HAP-1 (cell line): ENCODE results near the gene TFF1.

Experiments used
- DNase-seq, 2 experiments: peaks; one replicate each; pipeline ENCODE4 v3.0.0-alpha.2; 2016 to 2020; ENCODE audit warnings: low spot score in 2 of 2
- H3K27me3 ChIP-seq: fragments of 250-450 bp; sonication (Bioruptor Pico); 2 replicates; pipeline ENCODE4 v1.5.1; 2020; ENCODE audit warnings: low read depth, mild to moderate bottlenecking, moderate library complexity
- H3K36me3 ChIP-seq: fragments of 250-450 bp; sonication (Bioruptor Pico); replicated peaks from 2 replicates; pipeline ENCODE4 v1.5.1; 2020; ENCODE audit warnings: mild to moderate bottlenecking
- H3K4me1 ChIP-seq: fragments of 250-450 bp; sonication (Bioruptor Pico); 2 replicates; pipeline ENCODE4 v1.5.1; 2020; ENCODE audit warnings: mild to moderate bottlenecking
- H3K4me3 ChIP-seq: fragments of 250-450 bp; sonication (Bioruptor Pico); 2 replicates; pipeline ENCODE4 v1.5.1; 2020; ENCODE audit warnings: mild to moderate bottlenecking, moderate library complexity
- H3K9me3 ChIP-seq: fragments of 250-450 bp; sonication (Bioruptor Pico); 2 replicates; pipeline ENCODE4 v1.5.1; 2020; ENCODE audit warnings: mild to moderate bottlenecking, moderate library complexity
- in situ Hi-C: fragments of 300-500 bp; cut with MboI; formaldehyde crosslinking; loops from 3 replicates; pipeline ENCODE4 v1.14.3; 2020; ENCODE audit warnings: low sequenced_read_pairs, inconsistent platforms, mixed read lengths

Gene TFF1

GRCh38 chr21:42393443-42393950, 27.2 kb upstream of the TFF1 start:
- in situ Hi-C loops, result no loop called here
- no peaks in the 10 kb centered on the region for H3K27me3 ChIP-seq
- H3K9me3 ChIP-seq, result no peaks in the 10 kb centered on the region
- no peaks in the 10 kb centered on the region for H3K36me3 ChIP-seq
- DNase-seq, result no peak
- no peak overlapping the region for H3K4me3 ChIP-seq
- H3K4me1 ChIP-seq, result no peaks in the 10 kb centered on the region

- Histone ChIP-seq H3K27me3 (no peaks in the 10 kb centered on the region), H3K9me3 (no peaks in the 10 kb centered on the region), H3K4me3 (no peak overlapping the region), H3K36me3 (no peaks in the 10 kb centered on the region), H3K4me1 (no peaks in the 10 kb centered on the region)
- no peak for DNase-seq
- in situ Hi-C loops, result no loop called here
Observed at GRCh38 chr21:42392731-42393442, 26.6 kb upstream of the TFF1 start.

GRCh38 chr21:42391297-42391696, 25.0 kb upstream of the TFF1 start:
- H3K9me3 ChIP-seq, result no peaks in the 10 kb centered on the region
- in situ Hi-C loops, result no loop called here
- H3K27me3 ChIP-seq, result no peaks in the 10 kb centered on the region
- no peak overlapping the region for H3K4me3 ChIP-seq
- DNase-seq, result no peak
- no peaks in the 10 kb centered on the region for H3K36me3 ChIP-seq
- no peaks in the 10 kb centered on the region for H3K4me1 ChIP-seq

- DNase-seq, result no peak
- no peak overlapping the region for H3K4me3 ChIP-seq
- H3K4me1 ChIP-seq, result no peaks in the 10 kb centered on the region
- no peaks in the 10 kb centered on the region for H3K36me3 ChIP-seq
- no peaks in the 10 kb centered on the region for H3K27me3 ChIP-seq
- no peaks in the 10 kb centered on the region for H3K9me3 ChIP-seq
- in situ Hi-C loops, result no loop called here
Observed at GRCh38 chr21:42390696-42391095, 24.4 kb upstream of the TFF1 start.

- no peak for DNase-seq
- Histone ChIP-seq H3K4me3 (no peak overlapping the region), H3K27me3 (no peaks in the 10 kb centered on the region), H3K36me3 (no peaks in the 10 kb centered on the region), H3K9me3 (no peaks in the 10 kb centered on the region), H3K4me1 (no peaks in the 10 kb centered on the region)
- in situ Hi-C loops, result no loop called here
Observed at GRCh38 chr21:42390193-42390592, 23.9 kb upstream of the TFF1 start.

- H3K4me3 ChIP-seq, result no peak overlapping the region
- in situ Hi-C loops, result no loop called here
- H3K4me1 ChIP-seq, result no peaks in the 10 kb centered on the region
Observed at GRCh38 chr21:42389449-42389835, 23.1 kb upstream of the TFF1 start.

GRCh38 chr21:42388740-42389448, 22.6 kb upstream of the TFF1 start:
- Histone ChIP-seq H3K9me3 (no peaks in the 10 kb centered on the region), H3K27me3 (no peaks in the 10 kb centered on the region), H3K4me3 (no peak overlapping the region), H3K4me1 (no peaks in the 10 kb centered on the region), H3K36me3 (no peaks in the 10 kb centered on the region)
- DNase-seq, result no peak
- in situ Hi-C loops, result no loop called here

More at GRCh38 chr21:42389449-42389835, 23.1 kb upstream of the TFF1 start:
- DNase-seq, result no peak
- H3K9me3 ChIP-seq, result no peaks in the 10 kb centered on the region
- H3K36me3 ChIP-seq, result no peaks in the 10 kb centered on the region
- H3K27me3 ChIP-seq, result no peaks in the 10 kb centered on the region

GRCh38 chr21:42387843-42388340, 21.6 kb upstream of the TFF1 start:
- Histone ChIP-seq H3K4me3 (no peak overlapping the region), H3K27me3 (no peaks in the 10 kb centered on the region), H3K36me3 (no peaks in the 10 kb centered on the region), H3K9me3 (no peaks in the 10 kb centered on the region), H3K4me1 (no peaks in the 10 kb centered on the region)
- DNase-seq, result no peak
- in situ Hi-C loops, result no loop called here

- Histone ChIP-seq H3K27me3 (no peaks in the 10 kb centered on the region), H3K4me1 (no peaks in the 10 kb centered on the region), H3K9me3 (no peaks in the 10 kb centered on the region), H3K4me3 (no peak overlapping the region), H3K36me3 (no peaks in the 10 kb centered on the region)
- no peak for DNase-seq
- in situ Hi-C loops, result no loop called here
Observed at GRCh38 chr21:42387164-42387563, 20.8 kb upstream of the TFF1 start.

- no peaks in the 10 kb centered on the region for H3K4me1 ChIP-seq
- H3K27me3 ChIP-seq, result no peaks in the 10 kb centered on the region
- H3K9me3 ChIP-seq, result no peaks in the 10 kb centered on the region
- DNase-seq, result no peak
- no peaks in the 10 kb centered on the region for H3K36me3 ChIP-seq
- in situ Hi-C loops, result no loop called here
- H3K4me3 ChIP-seq, result no peak overlapping the region
Observed at GRCh38 chr21:42386034-42386591, 19.8 kb upstream of the TFF1 start.

- no peaks in the 10 kb centered on the region for H3K36me3 ChIP-seq
- in situ Hi-C loops, result no loop called here
- H3K9me3 ChIP-seq, result no peaks in the 10 kb centered on the region
- H3K4me3 ChIP-seq, result no peak overlapping the region
- DNase-seq, result no peak
- H3K4me1 ChIP-seq, result no peaks in the 10 kb centered on the region
- no peaks in the 10 kb centered on the region for H3K27me3 ChIP-seq
Observed at GRCh38 chr21:42385619-42386018, 19.3 kb upstream of the TFF1 start.

- in situ Hi-C loops, result no loop called here
- no peak overlapping the region for H3K4me3 ChIP-seq
- no peaks in the 10 kb centered on the region for H3K27me3 ChIP-seq
- DNase-seq, result no peak
- H3K4me1 ChIP-seq, result no peaks in the 10 kb centered on the region
- H3K36me3 ChIP-seq, result no peaks in the 10 kb centered on the region
- H3K9me3 ChIP-seq, result no peaks in the 10 kb centered on the region
Observed at GRCh38 chr21:42384989-42385388, 18.7 kb upstream of the TFF1 start.

GRCh38 chr21:42384156-42384945, 18.0 kb upstream of the TFF1 start:
- no peak overlapping the region for H3K4me3 ChIP-seq

More at GRCh38 chr21:42384156-42384945, 18.0 kb upstream of the TFF1 start:
- Histone ChIP-seq H3K27me3 (no peaks in the 10 kb centered on the region), H3K4me1 (no peaks in the 10 kb centered on the region), H3K9me3 (no peaks in the 10 kb centered on the region), H3K36me3 (no peaks in the 10 kb centered on the region)
- DNase-seq, result no peak
- in situ Hi-C loops, result no loop called here
